Upper lobe of right lung (tissue), 1 donor: ENCODE data around the gene DPYSL4. TPM values are rescaled to one million over a fixed set of nuclear protein-coding genes. Genes with fewer than 3 reads are reported as not detected.

Source experiments
- ATAC-seq: fragments of 200-7000 bp; cut with Tn5 transposase; one replicate; pipeline ENCODE4 v1.9.1; 2020; ENCODE audit warnings: mild to moderate bottlenecking, moderate library complexity
- DNase-seq: peaks from one replicate; pipeline ENCODE4 v3.0.0-alpha.2; 2020
- H3K27ac ChIP-seq: fragments of 200-600 bp; one replicate; pipeline ENCODE4 v1.8.0; 2022
- H3K27me3 ChIP-seq: fragments of 200-600 bp; one replicate; pipeline ENCODE4 v1.8.0; 2022; ENCODE audit warnings: mild to moderate bottlenecking
- H3K36me3 ChIP-seq: fragments of 200-600 bp; one replicate; pipeline ENCODE4 v1.8.0; 2022
- H3K4me1 ChIP-seq: fragments of 200-600 bp; one replicate; pipeline ENCODE4 v1.8.0; 2022
- H3K4me3 ChIP-seq: fragments of 200-600 bp; one replicate; pipeline ENCODE4 v1.8.0; 2022; ENCODE audit warnings: mild to moderate bottlenecking
- H3K9me3 ChIP-seq: fragments of 200-600 bp; one replicate; pipeline ENCODE4 v1.8.0; 2022
- intact Hi-C: fragments of 100-400 bp; cut with DNase I; formaldehyde crosslinking; loops from one replicate; pipeline ENCODE4 v1.11.0; 2022
- total RNA-seq: library from RNA; stranded (reverse); fragmentation: NEBNext Ultra II Directional; extraction: Animal tissue kit (Norgen Biotek cat#: 25700); gene quantifications from one replicate; pipeline ENCODE4 v1.2.1, GENCODE V29; 2021
- TF ChIP-seq, protein P1 (sequence below): fragments of 200-600 bp; IDR thresholded peaks from one replicate; pipeline ENCODE4 v1.8.0; 2022; ENCODE audit warnings: antibody characterized with exemption
- donor health status: DM: no; HTN: yes; CAD: no; lungs with severe emphysema.

Gene DPYSL4
- total RNA-seq, 1 donor from 2014 or later, result 1.7 TPM

GRCh38 chr10:132240156-132240555 is 53.4 kb downstream of the DPYSL4 start:
- DNase-seq (no peak), ATAC-seq (no peak)
- no peaks in the 10 kb centered on the region for H3K27me3 ChIP-seq
- no peaks in the 10 kb centered on the region for H3K9me3 ChIP-seq
- no peaks in the 10 kb centered on the region for H3K4me1 ChIP-seq
- H3K27ac ChIP-seq, result no peak overlapping the region
- intact Hi-C loops, result no loop called here
- TF ChIP-seq, protein P1, sequence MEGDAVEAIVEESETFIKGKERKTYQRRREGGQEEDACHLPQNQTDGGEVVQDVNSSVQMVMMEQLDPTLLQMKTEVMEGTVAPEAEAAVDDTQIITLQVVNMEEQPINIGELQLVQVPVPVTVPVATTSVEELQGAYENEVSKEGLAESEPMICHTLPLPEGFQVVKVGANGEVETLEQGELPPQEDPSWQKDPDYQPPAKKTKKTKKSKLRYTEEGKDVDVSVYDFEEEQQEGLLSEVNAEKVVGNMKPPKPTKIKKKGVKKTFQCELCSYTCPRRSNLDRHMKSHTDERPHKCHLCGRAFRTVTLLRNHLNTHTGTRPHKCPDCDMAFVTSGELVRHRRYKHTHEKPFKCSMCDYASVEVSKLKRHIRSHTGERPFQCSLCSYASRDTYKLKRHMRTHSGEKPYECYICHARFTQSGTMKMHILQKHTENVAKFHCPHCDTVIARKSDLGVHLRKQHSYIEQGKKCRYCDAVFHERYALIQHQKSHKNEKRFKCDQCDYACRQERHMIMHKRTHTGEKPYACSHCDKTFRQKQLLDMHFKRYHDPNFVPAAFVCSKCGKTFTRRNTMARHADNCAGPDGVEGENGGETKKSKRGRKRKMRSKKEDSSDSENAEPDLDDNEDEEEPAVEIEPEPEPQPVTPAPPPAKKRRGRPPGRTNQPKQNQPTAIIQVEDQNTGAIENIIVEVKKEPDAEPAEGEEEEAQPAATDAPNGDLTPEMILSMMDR, result no peak
- H3K4me3 ChIP-seq, result no peak overlapping the region
- no peaks in the 10 kb centered on the region for H3K36me3 ChIP-seq

- intact Hi-C loops, result no loop called here
- H3K4me1 ChIP-seq, result no peaks in the 10 kb centered on the region
- TF ChIP-seq, protein P1, result no peak
- H3K27ac ChIP-seq, result no peak overlapping the region
- no peak for ATAC-seq
- H3K9me3 ChIP-seq, result no peaks in the 10 kb centered on the region
- no peak overlapping the region for H3K4me3 ChIP-seq
- no peaks in the 10 kb centered on the region for H3K27me3 ChIP-seq
- H3K36me3 ChIP-seq, result no peaks in the 10 kb centered on the region
- DNase-seq, result no peak
These were observed 53.8 kb downstream of the DPYSL4 start for GRCh38 chr10:132240581-132240980.

DNA sequence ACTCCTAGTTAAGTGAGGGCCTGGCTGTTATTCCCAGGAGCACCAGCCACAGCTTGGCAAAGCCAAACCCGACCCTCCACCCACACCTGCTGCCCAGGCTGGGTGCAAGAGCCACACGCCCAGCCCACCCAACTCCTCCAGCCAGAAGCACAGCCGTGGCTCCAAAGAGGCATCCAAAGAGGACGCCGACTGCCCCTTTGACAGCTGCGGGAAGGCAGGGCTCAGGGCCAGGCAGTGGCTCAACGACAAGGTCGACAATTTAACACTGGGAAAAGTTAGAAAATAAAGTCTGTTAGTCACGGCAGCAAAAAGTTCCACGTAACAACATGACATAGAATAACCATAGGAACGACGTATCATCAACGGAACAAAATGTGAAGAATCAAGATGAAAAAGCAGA is 54.3 kb downstream of the DPYSL4 start:
- ATAC-seq (no peak), DNase-seq (no peak)
- H3K27ac ChIP-seq, result no peak overlapping the region
- intact Hi-C loops, result no loop called here
- no peaks in the 10 kb centered on the region for H3K9me3 ChIP-seq
- TF ChIP-seq, protein P1, result no peak
- no peaks in the 10 kb centered on the region for H3K27me3 ChIP-seq
- H3K4me1 ChIP-seq, result no peaks in the 10 kb centered on the region
- no peaks in the 10 kb centered on the region for H3K36me3 ChIP-seq
- H3K4me3 ChIP-seq, result no peak overlapping the region

DNA sequence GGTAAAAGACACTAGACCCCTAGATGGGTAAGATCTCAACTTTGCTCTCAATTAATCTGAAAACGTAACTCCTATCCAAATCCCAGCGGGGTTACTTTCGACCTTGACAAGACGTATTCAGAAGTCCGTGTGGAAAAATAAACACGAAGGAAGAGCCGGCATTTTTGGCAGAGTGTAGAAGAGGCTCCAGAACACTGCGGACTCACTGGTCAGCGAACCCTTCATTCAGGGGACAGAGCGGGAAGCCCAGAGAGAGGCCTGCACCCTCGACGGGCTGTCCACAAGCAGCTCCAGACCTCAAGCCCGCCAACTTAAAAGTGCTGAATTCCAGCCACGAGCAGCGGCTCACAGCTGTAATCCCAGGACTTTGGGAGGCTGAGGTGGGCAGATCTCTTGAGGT is 54.7 kb downstream of the DPYSL4 start:
- intact Hi-C loops, result no loop called here
- no peaks in the 10 kb centered on the region for H3K36me3 ChIP-seq
- ATAC-seq, result no peak
- H3K27me3 ChIP-seq, result no peaks in the 10 kb centered on the region
- no peak overlapping the region for H3K4me3 ChIP-seq
- no peak for DNase-seq
- no peaks in the 10 kb centered on the region for H3K4me1 ChIP-seq
- TF ChIP-seq, protein P1, result no peak
- H3K27ac ChIP-seq, result no peak overlapping the region
- no peaks in the 10 kb centered on the region for H3K9me3 ChIP-seq

- Histone ChIP-seq H3K4me1 (no peaks in the 10 kb centered on the region), H3K27ac (no peak overlapping the region), H3K9me3 (no peaks in the 10 kb centered on the region), H3K36me3 (no peaks in the 10 kb centered on the region), H3K4me3 (no peak overlapping the region), H3K27me3 (no peaks in the 10 kb centered on the region)
- intact Hi-C loops, result no loop called here
- ATAC-seq (no peak), DNase-seq (no peak)
- TF ChIP-seq, protein P1, result no peak
These were observed 55.5 kb downstream of the DPYSL4 start for GRCh38 chr10:132242103-132242840.

DNA sequence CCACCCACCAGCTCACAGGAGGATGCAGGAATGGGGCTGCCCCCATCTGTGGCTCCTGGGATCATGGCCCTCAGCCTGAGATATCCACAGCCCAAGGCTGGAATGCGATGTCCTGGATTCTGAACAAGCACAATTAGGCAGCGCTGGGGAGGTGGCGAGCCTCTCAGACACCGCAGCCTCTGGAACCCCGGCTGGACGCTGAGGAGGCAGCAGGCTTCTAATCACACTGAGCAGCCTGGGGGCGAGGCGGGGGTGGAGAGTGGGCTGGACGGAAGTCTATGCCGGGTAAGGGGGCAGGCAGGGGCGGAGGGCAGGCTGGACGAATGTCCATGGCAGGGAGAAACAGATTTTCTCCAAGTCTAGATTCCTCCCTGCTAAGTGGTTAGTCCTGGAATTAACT is 56.4 kb downstream of the DPYSL4 start:
- no peaks in the 10 kb centered on the region for H3K27me3 ChIP-seq
- intact Hi-C loops, result no loop called here
- TF ChIP-seq, protein P1, result no peak

More for the DNA sequence above, 56.4 kb downstream of the DPYSL4 start:
- no peaks in the 10 kb centered on the region for H3K36me3 ChIP-seq
- no peak overlapping the region for H3K4me3 ChIP-seq
- ATAC-seq, result no peak
- no peak overlapping the region for H3K27ac ChIP-seq
- H3K9me3 ChIP-seq, result no peaks in the 10 kb centered on the region
- DNase-seq, result no peak
- no peaks in the 10 kb centered on the region for H3K4me1 ChIP-seq
